HEK293T (cell line): ENCODE measurements around the gene ATP6V1G2.
A peak's percentile ranks its signal among the peaks of the same experiment; 100 is the strongest.

Experiments
- CTCF ChIA-PET: fragments of 350-600 bp; formaldehyde crosslinking; extraction: SDS; loops from one replicate; lab custom pipeline; 2021; ENCODE audit warnings: antibody characterized with exemption, inconsistent platforms; lab: Yijun Ruan, JAX
- POLR2A ChIA-PET: fragments of 350-600 bp; formaldehyde crosslinking; extraction: SDS; loops from one replicate; lab custom pipeline; 2020; ENCODE audit warnings: antibody characterized with exemption, inconsistent platforms; lab: Yijun Ruan, JAX
- DNase-seq: peaks from one replicate; pipeline ENCODE4 v3.0.0; 2012; ENCODE audit warnings: mixed read lengths; ENCODE audit errors: extremely low spot score
- ARNT ChIP-seq: fragments of 450-650 bp; IDR thresholded peaks from 2 replicates; pipeline ENCODE4 v1.6.1; 2017; ENCODE audit warnings: mild to moderate bottlenecking
- BHLHE40 ChIP-seq: fragments of 450-650 bp; IDR thresholded peaks from 2 replicates; pipeline ENCODE4 v1.6.1; 2016; ENCODE audit warnings: mild to moderate bottlenecking, moderate library complexity, borderline replicate concordance
- CTBP1 ChIP-seq: fragments of 450-650 bp; IDR thresholded peaks from 2 replicates; pipeline ENCODE4 v1.6.1; 2016; ENCODE audit warnings: borderline replicate concordance
- ELF4 ChIP-seq: fragments of 450-650 bp; IDR thresholded peaks from 2 replicates; pipeline ENCODE4 v1.6.1; 2017; ENCODE audit warnings: antibody characterized with exemption
- FOXA1 ChIP-seq: fragments of 450-650 bp; IDR thresholded peaks from 2 replicates; pipeline ENCODE4 v1.6.1; 2016; ENCODE audit warnings: mild to moderate bottlenecking
- FOXK2 ChIP-seq: fragments of 450-650 bp; IDR thresholded peaks from 2 replicates; pipeline ENCODE4 v1.6.1; 2016; ENCODE audit warnings: mild to moderate bottlenecking
- FOXM1 ChIP-seq: fragments of 450-650 bp; IDR thresholded peaks from 2 replicates; pipeline ENCODE4 v1.6.1; 2017; ENCODE audit warnings: mild to moderate bottlenecking, borderline replicate concordance
- HDGF ChIP-seq: fragments of 450-650 bp; IDR thresholded peaks from 2 replicates; pipeline ENCODE4 v1.6.1; 2017; ENCODE audit warnings: antibody characterized with exemption, borderline replicate concordance
- L3MBTL2 ChIP-seq: fragments of 450-650 bp; conservative IDR thresholded peaks from 2 replicates; pipeline ENCODE4 v1.6.1; 2016; ENCODE audit warnings: mild to moderate bottlenecking
- LEF1 ChIP-seq: fragments of 450-650 bp; IDR thresholded peaks from 2 replicates; pipeline ENCODE4 v1.6.1; 2017; ENCODE audit warnings: mild to moderate bottlenecking, borderline replicate concordance
- NFRKB ChIP-seq: fragments of 450-650 bp; IDR thresholded peaks from 2 replicates; pipeline ENCODE4 v1.6.1; 2016; ENCODE audit warnings: mild to moderate bottlenecking, moderate library complexity
- SP1 ChIP-seq: fragments of 450-650 bp; IDR thresholded peaks from 2 replicates; pipeline ENCODE4 v1.6.1; 2017
- SUZ12 ChIP-seq: fragments of 450-650 bp; IDR thresholded peaks from 2 replicates; pipeline ENCODE4 v1.6.1; 2016; ENCODE audit warnings: mild to moderate bottlenecking
- TARDBP ChIP-seq: fragments of 450-650 bp; IDR thresholded peaks from 2 replicates; pipeline ENCODE4 v1.6.1; 2016
- ZNF384 ChIP-seq: fragments of 450-650 bp; IDR thresholded peaks from 2 replicates; pipeline ENCODE4 v1.6.1; 2016
- TF ChIP-seq, protein P1 (sequence below): fragments of 450-650 bp; IDR thresholded peaks from 2 replicates; pipeline ENCODE4 v1.6.1; 2016

Gene ATP6V1G2

DNA sequence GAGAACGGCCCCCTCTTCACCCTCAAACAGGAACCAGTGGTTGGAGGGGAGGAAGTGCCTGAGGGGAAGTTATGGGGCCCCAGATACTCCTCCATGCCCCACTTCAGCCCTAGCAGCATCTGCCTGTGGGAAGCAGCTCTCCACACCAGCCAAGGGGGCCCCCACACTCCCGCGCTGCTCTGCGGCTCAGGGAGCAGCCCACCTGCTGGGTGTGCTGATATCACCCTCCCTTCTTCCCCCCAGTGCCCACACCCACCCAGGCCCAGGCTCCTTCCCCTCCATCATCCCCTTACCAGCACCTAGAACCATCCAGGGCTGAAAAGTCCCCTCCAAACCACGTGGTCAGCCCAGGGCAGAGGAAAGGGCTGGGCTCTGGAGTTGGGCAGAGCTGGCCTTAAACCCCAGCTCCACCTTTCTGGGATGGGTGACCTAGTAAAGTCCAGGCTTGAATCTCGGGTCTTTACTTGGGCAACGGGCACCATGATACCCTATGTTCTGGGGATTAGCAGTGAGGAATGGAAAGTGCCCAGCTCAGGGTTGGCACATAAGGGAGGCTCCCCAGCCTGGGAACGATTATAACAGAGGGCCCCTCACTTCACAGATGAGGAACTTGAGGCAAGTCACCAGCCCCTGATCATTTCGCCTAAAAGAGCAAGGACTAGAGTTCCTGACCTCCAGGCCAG, 40.3 kb upstream of the ATP6V1G2 start:
- TF ChIP-seq TARDBP (no peak), BHLHE40 (no peak), SP1 (no peak), FOXA1 (no peak), ELF4 (no peak), FOXK2 (no peak), HDGF (no peak), LEF1 (no peak)

DNA sequence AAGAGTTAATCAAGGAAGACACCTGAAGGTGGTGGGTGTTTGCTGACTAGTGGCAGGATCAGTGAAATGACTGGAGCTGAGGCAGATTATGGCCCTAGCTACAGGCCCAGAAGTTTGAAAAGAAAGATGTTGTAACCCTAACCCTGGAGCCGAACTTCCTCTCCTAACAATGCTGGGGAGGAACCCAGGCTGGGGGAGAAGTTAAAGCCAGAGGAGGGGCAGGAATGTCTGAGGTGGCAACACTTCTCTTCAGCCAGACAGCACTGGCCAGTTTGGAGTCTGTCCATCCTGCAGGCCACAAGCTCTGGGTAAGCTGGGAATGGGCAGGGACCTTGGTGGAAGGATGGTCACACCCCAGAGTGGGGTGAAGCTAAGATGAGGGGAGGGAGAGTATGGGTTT, 39.6 kb upstream of the ATP6V1G2 start, which contains the start of gene LST1:
Gene LST1 (plus strand): TSS at position 270 of the 400 bp plus-strand sequence. CDS start 1,023 bp downstream, outside the sequence.
- ChIA-PET POLR2A (interaction anchor here (1.7 kb wide), 1 partner anchor 11 kb away, joined by 3 read pairs; no protein-coding TSS in a partner anchor), CTCF (interaction anchor here (0.7 to 13.5 kb wide), 4 partner anchors 8 to 17 kb away, joined by 3 to 149 read pairs (median 6); partner anchors contain the start of genes NCR3 and TNF)
- TF ChIP-seq FOXK2: no peak
- no peak for TF ChIP-seq CTBP1
- no peak for TF ChIP-seq ZNF384
- TF ChIP-seq LEF1: no peak
- no peak for TF ChIP-seq NFRKB
- TF ChIP-seq HDGF: no peak
- TF ChIP-seq SP1: no peak
- no peak for TF ChIP-seq FOXA1
- TF ChIP-seq SUZ12: no peak
- no peak for TF ChIP-seq FOXM1
- TF ChIP-seq BHLHE40: no peak
- TF ChIP-seq ARNT: no peak
- no peak for TF ChIP-seq TARDBP
- TF ChIP-seq, protein P1, sequence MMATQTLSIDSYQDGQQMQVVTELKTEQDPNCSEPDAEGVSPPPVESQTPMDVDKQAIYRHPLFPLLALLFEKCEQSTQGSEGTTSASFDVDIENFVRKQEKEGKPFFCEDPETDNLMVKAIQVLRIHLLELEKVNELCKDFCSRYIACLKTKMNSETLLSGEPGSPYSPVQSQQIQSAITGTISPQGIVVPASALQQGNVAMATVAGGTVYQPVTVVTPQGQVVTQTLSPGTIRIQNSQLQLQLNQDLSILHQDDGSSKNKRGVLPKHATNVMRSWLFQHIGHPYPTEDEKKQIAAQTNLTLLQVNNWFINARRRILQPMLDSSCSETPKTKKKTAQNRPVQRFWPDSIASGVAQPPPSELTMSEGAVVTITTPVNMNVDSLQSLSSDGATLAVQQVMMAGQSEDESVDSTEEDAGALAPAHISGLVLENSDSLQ: no peak
- no peak for DNase-seq

More for the DNA sequence above, 40.3 kb upstream of the ATP6V1G2 start:
- ChIA-PET POLR2A (no interaction called here), CTCF (interaction anchor here (0.7 to 13.5 kb wide), 4 partner anchors 9 to 17 kb away, joined by 3 to 149 read pairs (median 6); partner anchors contain the start of genes NCR3 and TNF)
- no peak for DNase-seq

DNA sequence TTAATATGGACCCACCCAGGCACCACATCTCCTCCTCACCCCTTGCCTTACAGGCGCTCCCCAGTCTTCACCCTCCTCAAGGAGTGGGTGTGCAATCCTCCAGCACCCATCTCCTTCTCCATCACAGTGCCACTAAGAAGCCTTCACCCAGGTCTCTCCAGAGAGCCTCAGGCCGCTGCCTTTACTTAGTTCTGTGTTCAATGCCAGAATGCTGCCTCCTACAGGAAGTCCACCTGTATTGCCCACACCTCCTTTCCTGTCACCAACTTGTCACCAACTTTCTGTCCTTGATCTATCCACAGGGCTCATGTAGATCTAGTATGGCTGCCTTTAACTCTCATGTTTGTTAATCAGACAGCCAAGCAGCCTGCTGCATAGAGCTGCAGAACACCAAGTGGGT, 39.1 kb upstream of the ATP6V1G2 start:
- peak; percentile 60 for DNase-seq
- ChIA-PET CTCF (interaction anchor here (1.3 to 13.5 kb wide), 2 partner anchors 8 to 11 kb away, joined by 4 to 149 read pairs; partner anchors contain the start of gene NCR3), POLR2A (interaction anchor here (1.1 to 1.7 kb wide), 2 partner anchors 9 to 11 kb away, joined by 3 read pairs; no protein-coding TSS in a partner anchor)
- TF ChIP-seq FOXK2 (no peak), SUZ12 (no peak), CTBP1 (no peak), FOXM1 (no peak)

DNA sequence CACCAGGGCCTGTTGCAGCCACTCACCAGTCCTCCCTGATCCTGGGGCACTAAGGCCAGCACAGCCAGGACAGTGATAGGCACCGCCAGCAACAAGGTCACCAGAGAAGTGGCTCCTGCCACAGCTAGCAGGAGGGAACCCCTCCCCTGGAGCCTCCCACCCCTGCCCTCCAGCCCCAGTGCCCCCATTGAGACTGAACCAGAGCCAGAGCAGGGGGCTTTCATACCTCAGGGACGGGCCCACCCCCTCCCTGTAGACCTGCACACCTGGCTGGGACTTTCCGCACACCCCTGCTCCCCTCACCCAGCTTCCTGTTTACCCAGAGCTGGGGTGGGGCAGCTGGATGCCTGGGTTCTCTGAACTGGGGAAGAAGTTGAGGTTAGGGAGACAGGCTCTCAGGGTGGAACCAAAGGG, 35.8 kb upstream of the ATP6V1G2 start, which contains the start of gene LTB:
Gene LTB (minus strand): TSS at position 195 of the 414 bp plus-strand sequence. CDS start 7 bp downstream, at position 188.
- TF ChIP-seq FOXA1: no peak
- no peak for TF ChIP-seq HDGF
- TF ChIP-seq BHLHE40: no peak
- TF ChIP-seq, protein P1: no peak
- TF ChIP-seq SUZ12: no peak
- TF ChIP-seq ELF4: no peak
- no peak for TF ChIP-seq NFRKB
- no peak for TF ChIP-seq ZNF384
- TF ChIP-seq FOXK2: no peak
- no peak for TF ChIP-seq L3MBTL2
- TF ChIP-seq TARDBP: no peak
- no peak for TF ChIP-seq LEF1
- TF ChIP-seq ARNT: no peak
- no peak for TF ChIP-seq SP1
- no peak for TF ChIP-seq FOXM1
- no peak for TF ChIP-seq CTBP1
- CTCF ChIA-PET: interaction anchor here (2.2 to 13.5 kb wide), 2 partner anchors 12 to 14 kb away, joined by 9 to 149 read pairs; partner anchors contain the start of gene NCR3
- POLR2A ChIA-PET: interaction anchor here (1.0 to 3.5 kb wide), 4 partner anchors 8 to 40 kb away, joined by 3 to 23 read pairs (median 10); partner anchors contain the start of gene DDX39B
- no peak for DNase-seq

DNA sequence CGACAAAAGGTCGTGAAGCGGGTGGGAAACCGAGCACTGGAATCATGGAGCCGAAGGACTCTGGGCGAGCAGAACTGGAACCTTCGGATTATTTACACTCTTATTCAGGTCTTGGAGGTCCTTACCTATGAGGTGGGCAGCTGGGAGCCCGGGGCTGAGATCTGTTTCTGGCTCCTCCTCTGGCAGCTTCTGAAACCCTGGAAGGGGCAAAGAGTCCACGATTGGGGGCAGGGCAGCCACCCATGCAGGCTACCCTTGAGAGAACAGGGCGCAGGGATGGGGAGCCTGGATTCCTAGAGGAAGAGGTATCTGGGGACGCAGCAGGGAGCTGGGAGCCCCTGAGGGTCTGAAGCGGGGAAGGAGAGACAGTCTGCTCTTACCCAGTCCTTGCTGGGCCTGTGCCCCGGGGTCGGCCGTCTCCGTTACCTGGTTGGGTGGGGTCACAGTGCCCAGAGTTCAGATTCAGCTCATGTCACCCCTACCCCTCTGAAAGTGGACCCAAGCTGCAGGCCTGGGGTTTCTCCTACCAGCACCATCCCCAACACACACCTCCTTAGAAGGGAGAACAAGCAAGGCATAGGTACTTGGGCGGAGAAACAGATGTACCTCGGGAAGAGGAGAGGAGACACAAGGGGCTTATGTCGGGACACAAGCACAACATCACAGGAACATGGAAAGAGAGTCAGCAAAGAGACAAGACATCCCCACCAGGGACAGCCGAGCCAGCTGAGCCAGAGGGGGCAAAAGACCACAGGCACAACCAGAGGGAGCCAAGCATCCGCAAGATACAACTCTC, 35.2 kb upstream of the ATP6V1G2 start:
- DNase-seq: no peak
- TF ChIP-seq ZNF384: no peak
- no peak for TF ChIP-seq HDGF
- no peak for TF ChIP-seq CTBP1
- no peak for TF ChIP-seq BHLHE40
- TF ChIP-seq SP1: no peak
- no peak for TF ChIP-seq FOXM1
- no peak for TF ChIP-seq TARDBP
- CTCF ChIA-PET: interaction anchor here (0.7 to 13.5 kb wide), 4 partner anchors 9 to 32 kb away, joined by 3 to 149 read pairs (median 8); partner anchors contain the start of gene NCR3
- POLR2A ChIA-PET: interaction anchor here (0.9 to 3.5 kb wide), 6 partner anchors 11 to 83 kb away, joined by 3 to 23 read pairs (median 3); partner anchors contain the start of genes DDX39B and GPANK1
